GM23338 (cell line): ENCODE measurements around the gene EYS.

Source experiments
- CREB1 ChIP-seq: fragments of 250-450 bp; sonication (Bioruptor Pico); IDR thresholded peaks from 2 replicates; pipeline ENCODE4 v1.5.0; 2020; ENCODE audit warnings: low read depth, mild to moderate bottlenecking, moderate library complexity
- EZH2 ChIP-seq: fragments of 200-600 bp; sonication (generic); IDR thresholded peaks from one replicate; pipeline ENCODE4 v1.8.0; 2017; ENCODE audit warnings: antibody characterized with exemption, mild to moderate bottlenecking, low read depth; ENCODE audit not compliant: unreplicated experiment
- EZH2phosphoT487 ChIP-seq: fragments of 200-600 bp; sonication (generic); IDR thresholded peaks from one replicate; pipeline ENCODE4 v1.8.1; 2018; ENCODE audit warnings: antibody characterized with exemption; ENCODE audit not compliant: unreplicated experiment
- POLR2AphosphoS5 ChIP-seq: IDR thresholded peaks from 2 replicates; pipeline ENCODE4 v1.6.1; 2016; ENCODE audit warnings: antibody characterized with exemption, low read depth
- REST ChIP-seq: IDR thresholded peaks from one replicate; pipeline ENCODE4 v1.6.1; 2018; ENCODE audit warnings: antibody characterized with exemption; ENCODE audit not compliant: unreplicated experiment
- TF ChIP-seq, protein P1 (sequence below), 2 experiments: fragments of 200-600 bp in 1 of 2; sonication (generic) in 1 of 2; conservative IDR thresholded peaks; 2 replicates each; pipeline versions ENCODE4 v1.5.1 to v1.6.1; 2016 to 2017; ENCODE audit warnings: antibody characterized with exemption in 2 of 2, low read depth in 2 of 2, mild to moderate bottlenecking in 2 of 2, moderate library complexity in 1 of 2

DNA sequence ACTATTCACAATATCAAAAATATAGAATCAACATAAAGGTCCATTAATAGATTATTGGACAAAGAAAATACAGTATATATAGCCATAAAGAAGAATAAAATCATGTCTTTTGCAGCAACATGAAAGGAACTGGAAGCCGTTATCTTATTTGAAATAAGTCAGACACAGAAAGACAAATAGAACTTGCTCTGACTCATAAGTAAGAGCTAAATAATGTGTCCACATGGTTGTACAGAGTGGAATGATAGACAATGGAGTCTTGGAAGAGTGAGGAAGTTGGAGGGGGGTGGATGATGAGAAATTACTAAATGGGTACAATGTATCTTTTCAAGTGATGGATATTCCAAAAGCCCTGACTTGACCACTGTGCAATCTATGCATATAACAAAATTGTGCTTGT lies 1457.9 kb downstream of the EYS start:
- TF ChIP-seq, protein P1, sequence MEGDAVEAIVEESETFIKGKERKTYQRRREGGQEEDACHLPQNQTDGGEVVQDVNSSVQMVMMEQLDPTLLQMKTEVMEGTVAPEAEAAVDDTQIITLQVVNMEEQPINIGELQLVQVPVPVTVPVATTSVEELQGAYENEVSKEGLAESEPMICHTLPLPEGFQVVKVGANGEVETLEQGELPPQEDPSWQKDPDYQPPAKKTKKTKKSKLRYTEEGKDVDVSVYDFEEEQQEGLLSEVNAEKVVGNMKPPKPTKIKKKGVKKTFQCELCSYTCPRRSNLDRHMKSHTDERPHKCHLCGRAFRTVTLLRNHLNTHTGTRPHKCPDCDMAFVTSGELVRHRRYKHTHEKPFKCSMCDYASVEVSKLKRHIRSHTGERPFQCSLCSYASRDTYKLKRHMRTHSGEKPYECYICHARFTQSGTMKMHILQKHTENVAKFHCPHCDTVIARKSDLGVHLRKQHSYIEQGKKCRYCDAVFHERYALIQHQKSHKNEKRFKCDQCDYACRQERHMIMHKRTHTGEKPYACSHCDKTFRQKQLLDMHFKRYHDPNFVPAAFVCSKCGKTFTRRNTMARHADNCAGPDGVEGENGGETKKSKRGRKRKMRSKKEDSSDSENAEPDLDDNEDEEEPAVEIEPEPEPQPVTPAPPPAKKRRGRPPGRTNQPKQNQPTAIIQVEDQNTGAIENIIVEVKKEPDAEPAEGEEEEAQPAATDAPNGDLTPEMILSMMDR (conservative IDR thresholded peaks at IDR 0.05; ENCODE audit: low read depth in 2 of 2): no peak
- TF ChIP-seq REST (no peak), EZH2phosphoT487 (no peak), EZH2 (no peak), POLR2AphosphoS5 (no peak), CREB1 (no peak)
